H9 (cell line): ENCODE data around the gene RIMS1. TPM values are rescaled to one million over a fixed set of nuclear protein-coding genes. Genes with fewer than 3 reads are reported as not detected.

Source experiments
- DNase-seq: peaks from one replicate; pipeline ENCODE4 v3.0.0-alpha.2; 2017
- H2AFZ ChIP-seq: one replicate; pipeline ENCODE4 v1.6.1; 2013; ENCODE audit warnings: mild to moderate bottlenecking, low read length, control low read depth, moderate library complexity
- H2AK5ac ChIP-seq: 2 replicates; pipeline ENCODE4 v1.6.1; 2013; ENCODE audit warnings: low read length, control low read depth, mixed read lengths; ENCODE audit not compliant: insufficient read length
- H2BK120ac ChIP-seq: one replicate; pipeline ENCODE4 v1.6.1; 2013; ENCODE audit warnings: low read depth, mild to moderate bottlenecking, low read length, control low read depth, inconsistent platforms; ENCODE audit not compliant: poor library complexity, severe bottlenecking
- H2BK12ac ChIP-seq: 2 replicates; pipeline ENCODE4 v1.6.1; 2013; ENCODE audit warnings: low read length, control low read depth, mixed read lengths, low read depth; ENCODE audit not compliant: insufficient read length
- H2BK15ac ChIP-seq: 2 replicates; pipeline ENCODE4 v1.6.1; 2013; ENCODE audit warnings: low read depth, low read length, control low read depth
- H2BK20ac ChIP-seq: one replicate; pipeline ENCODE4 v1.6.1; 2013; ENCODE audit warnings: low read depth, mild to moderate bottlenecking, low read length, control low read depth, inconsistent platforms; ENCODE audit not compliant: poor library complexity, severe bottlenecking
- H2BK5ac ChIP-seq: 2 replicates; pipeline ENCODE4 v1.6.1; 2013; ENCODE audit warnings: low read length, control low read depth, mixed read lengths; ENCODE audit not compliant: insufficient read length
- H3K14ac ChIP-seq: 2 replicates; pipeline ENCODE4 v1.6.1; 2013; ENCODE audit warnings: low read length, control low read depth; ENCODE audit not compliant: insufficient read depth
- H3K18ac ChIP-seq: 2 replicates; pipeline ENCODE4 v1.6.1; 2013; ENCODE audit warnings: low read depth, mild to moderate bottlenecking, mixed read lengths, low read length, control low read depth; ENCODE audit not compliant: insufficient read length
- H3K23ac ChIP-seq: 2 replicates; pipeline ENCODE4 v1.6.1; 2013; ENCODE audit warnings: low read length, control low read depth, mixed read lengths, low read depth; ENCODE audit not compliant: insufficient read length
- H3K23me2 ChIP-seq: 2 replicates; pipeline ENCODE4 v1.6.1; 2013; ENCODE audit warnings: low read depth, mild to moderate bottlenecking, mixed read lengths, low read length, control low read depth; ENCODE audit not compliant: insufficient read length, poor library complexity, severe bottlenecking
- H3K27ac ChIP-seq: 2 replicates; pipeline ENCODE4 v1.5.1; 2013; ENCODE audit warnings: low read length, control low read depth, mixed read lengths, low read depth; ENCODE audit not compliant: insufficient read length
- H3K27me3 ChIP-seq: 2 replicates; pipeline ENCODE4 v1.6.1; 2013; ENCODE audit warnings: low read length, control low read depth, inconsistent platforms; ENCODE audit not compliant: insufficient read depth
- H3K4ac ChIP-seq: 2 replicates; pipeline ENCODE4 v1.6.1; 2013; ENCODE audit warnings: low read depth, mild to moderate bottlenecking, control low read depth, inconsistent platforms, low read length, moderate library complexity
- H3K4me1 ChIP-seq: 2 replicates; pipeline ENCODE4 v1.6.1; 2013; ENCODE audit warnings: low read length, control low read depth, inconsistent platforms; ENCODE audit not compliant: insufficient read depth
- H3K4me2 ChIP-seq: 2 replicates; pipeline ENCODE4 v1.6.1; 2013; ENCODE audit warnings: low read length, control low read depth, mixed read lengths; ENCODE audit not compliant: insufficient read length, insufficient read depth
- H3K56ac ChIP-seq: 2 replicates; pipeline ENCODE4 v1.6.1; 2013; ENCODE audit warnings: low read depth, mild to moderate bottlenecking, mixed read lengths, low read length, control low read depth; ENCODE audit not compliant: insufficient read length
- H3K79me1 ChIP-seq: 2 replicates; pipeline ENCODE4 v1.6.1; 2013; ENCODE audit warnings: low read depth, mild to moderate bottlenecking, moderate library complexity, low read length, control low read depth, inconsistent platforms; ENCODE audit not compliant: insufficient read depth, poor library complexity, severe bottlenecking
- H3K79me2 ChIP-seq: 2 replicates; pipeline ENCODE4 v1.6.1; 2013; ENCODE audit warnings: low read length, control low read depth, inconsistent platforms; ENCODE audit not compliant: insufficient read depth
- H3K9ac ChIP-seq: 2 replicates; pipeline ENCODE4 v1.6.1; 2013; ENCODE audit warnings: low read length, control low read depth, mixed read lengths; ENCODE audit not compliant: insufficient read length; ENCODE audit errors: extremely low read depth
- H3K9me3 ChIP-seq: one replicate; pipeline ENCODE4 v1.6.1; 2013; ENCODE audit warnings: low read depth, low read length, inconsistent platforms; ENCODE audit not compliant: control insufficient read depth
- H3T11ph ChIP-seq: one replicate; pipeline ENCODE4 v1.6.1; 2013; ENCODE audit warnings: mild to moderate bottlenecking, low read length, control low read depth, inconsistent platforms
- H4K20me1 ChIP-seq: one replicate; pipeline ENCODE4 v1.6.1; 2013; ENCODE audit not compliant: control insufficient read depth, insufficient read length, insufficient read depth
- H4K5ac ChIP-seq: 2 replicates; pipeline ENCODE4 v1.6.1; 2013; ENCODE audit warnings: low read depth, mild to moderate bottlenecking, mixed read lengths, low read length, control low read depth; ENCODE audit not compliant: insufficient read length
- H4K8ac ChIP-seq: replicated peaks from 2 replicates; pipeline ENCODE4 v1.6.1; 2013; ENCODE audit warnings: low read length, control low read depth, mixed read lengths, low read depth; ENCODE audit not compliant: insufficient read length
- H4K91ac ChIP-seq: 2 replicates; pipeline ENCODE4 v1.6.1; 2013; ENCODE audit warnings: low read depth, mild to moderate bottlenecking, moderate library complexity, mixed read lengths, low read length, control low read depth; ENCODE audit not compliant: insufficient read length
- H3K27ac Mint-ChIP-seq, 3 experiments: 2 replicates in 2 of 3; 3 replicates in 1 of 3; pipeline ENCODE4 v1.8.0; 2020 to 2021; ENCODE audit warnings: mixed read lengths in 3 of 3, mild to moderate bottlenecking in 1 of 3, moderate library complexity in 1 of 3
- H3K27me3 Mint-ChIP-seq: 2 replicates; pipeline ENCODE4 v1.8.0; 2021; ENCODE audit warnings: low read depth, mild to moderate bottlenecking, moderate library complexity, mixed read lengths
- H3K36me3 Mint-ChIP-seq, 3 experiments: 2 replicates in 2 of 3; 3 replicates in 1 of 3; pipeline ENCODE4 v1.8.0; 2020 to 2021; ENCODE audit warnings: low read depth in 3 of 3, mixed read lengths in 3 of 3; ENCODE audit not compliant: insufficient read depth in 1 of 3
- H3K4me1 Mint-ChIP-seq, 2 experiments: 2 replicates each; pipeline ENCODE4 v1.8.0; 2020; ENCODE audit warnings: mixed read lengths in 2 of 2
- H3K4me3 Mint-ChIP-seq, 2 experiments: 2 replicates in 1 of 2; 3 replicates in 1 of 2; pipeline ENCODE4 v1.8.0; 2020 to 2021; ENCODE audit warnings: mild to moderate bottlenecking in 2 of 2, mixed read lengths in 2 of 2, moderate library complexity in 1 of 2
- H3K9me3 Mint-ChIP-seq, 2 experiments: 2 replicates in 1 of 2; 3 replicates in 1 of 2; pipeline ENCODE4 v1.8.0; 2020; ENCODE audit warnings: mild to moderate bottlenecking in 2 of 2, mixed read lengths in 2 of 2, moderate library complexity in 1 of 2
- WGBS: extraction: QIAGEN DNeasy Blood & Tissue Kit; methylation state at CpG from one replicate; pipeline ENCODE4 v1.1.7; 2013; ENCODE audit warnings: missing lambda C conversion rate, low lambda C conversion rate, mixed read lengths; ENCODE audit not compliant: insufficient read length; ENCODE audit errors: extremely low coverage; 5-methylcytosine and 5-hydroxymethylcytosine counted together
- total RNA-seq: library from RNA; stranded (reverse); gene quantifications from 2 replicates; pipeline ENCODE4 v1.2.1, GENCODE V29; 2021
- TF ChIP-seq, protein P1 (sequence below): fragments of 200-600 bp; sonication (generic); conservative IDR thresholded peaks from 3 replicates; pipeline ENCODE4 v1.8.0; 2021; ENCODE audit warnings: antibody characterized with exemption, mild to moderate bottlenecking

The RIMS1 gene
- total RNA-seq, 1 experiment from 2014 or later: 0.83 TPM

DNA sequence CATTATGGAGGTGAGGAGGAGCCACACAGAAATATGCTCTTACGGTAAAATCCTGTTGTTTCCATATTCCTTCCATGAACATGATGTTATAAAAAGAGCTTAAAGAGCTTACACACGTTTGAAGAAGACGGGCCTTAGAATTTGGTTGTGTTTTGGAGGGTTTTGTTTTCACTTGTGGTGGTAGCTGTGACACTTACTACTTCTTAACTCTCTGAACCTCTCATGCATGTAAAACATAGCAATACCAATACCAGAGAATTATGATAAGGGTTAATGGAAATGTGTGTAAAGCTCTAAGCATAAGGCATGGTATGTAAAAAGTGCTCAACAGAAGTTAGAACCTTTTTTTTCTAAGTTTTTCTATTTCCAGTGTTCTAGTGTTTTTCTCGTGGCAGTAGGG lies 479.4 kb downstream of the RIMS1 start:
- Mint-ChIP-seq H3K4me1 (peaks cover 2 to 3% of the 10 kb centered on the region in 2 experiments; a peak in 1 of 4 replicates), H3K27me3 (peaks cover 1% of the 10 kb centered on the region; the same call in 1 of the 2 replicates)

More for the DNA sequence above, 479.4 kb downstream of the RIMS1 start:
- Histone ChIP-seq H2BK12ac (no peak overlapping the region), H3K27ac (no peak overlapping the region), H4K8ac (no peak overlapping the region), H3K79me1 (no peaks in the 10 kb centered on the region), H3T11ph (no peak overlapping the region), H2BK120ac (no peak overlapping the region), H3K18ac (no peak overlapping the region), H3K27me3 (no peaks in the 10 kb centered on the region), H3K56ac (no peak overlapping the region), H4K5ac (no peak overlapping the region), H2AFZ (no peak overlapping the region), H3K23ac (no peak overlapping the region), H2BK5ac (no peak overlapping the region), H3K4me2 (no peak overlapping the region), H2BK15ac (no peak overlapping the region), H2AK5ac (no peak overlapping the region), H4K20me1 (no peaks in the 10 kb centered on the region), H2BK20ac (no peak overlapping the region), H3K4me1 (no peaks in the 10 kb centered on the region), H4K91ac (no peak overlapping the region), H3K79me2 (no peaks in the 10 kb centered on the region), H3K14ac (no peak overlapping the region), H3K23me2 (no peaks in the 10 kb centered on the region), H3K9me3 (no peaks in the 10 kb centered on the region), H3K4ac (no peak overlapping the region), H3K9ac (no peak overlapping the region)
- no CpG with 5 or more reads among the region's 4 CpGs for WGBS
- no peak overlapping the region for H3K27ac Mint-ChIP-seq
- DNase-seq: no peak
- no peak overlapping the region for H3K4me3 Mint-ChIP-seq
- H3K36me3 Mint-ChIP-seq: no peaks in the 10 kb centered on the region
- no peaks in the 10 kb centered on the region for H3K9me3 Mint-ChIP-seq
- TF ChIP-seq, protein P1, sequence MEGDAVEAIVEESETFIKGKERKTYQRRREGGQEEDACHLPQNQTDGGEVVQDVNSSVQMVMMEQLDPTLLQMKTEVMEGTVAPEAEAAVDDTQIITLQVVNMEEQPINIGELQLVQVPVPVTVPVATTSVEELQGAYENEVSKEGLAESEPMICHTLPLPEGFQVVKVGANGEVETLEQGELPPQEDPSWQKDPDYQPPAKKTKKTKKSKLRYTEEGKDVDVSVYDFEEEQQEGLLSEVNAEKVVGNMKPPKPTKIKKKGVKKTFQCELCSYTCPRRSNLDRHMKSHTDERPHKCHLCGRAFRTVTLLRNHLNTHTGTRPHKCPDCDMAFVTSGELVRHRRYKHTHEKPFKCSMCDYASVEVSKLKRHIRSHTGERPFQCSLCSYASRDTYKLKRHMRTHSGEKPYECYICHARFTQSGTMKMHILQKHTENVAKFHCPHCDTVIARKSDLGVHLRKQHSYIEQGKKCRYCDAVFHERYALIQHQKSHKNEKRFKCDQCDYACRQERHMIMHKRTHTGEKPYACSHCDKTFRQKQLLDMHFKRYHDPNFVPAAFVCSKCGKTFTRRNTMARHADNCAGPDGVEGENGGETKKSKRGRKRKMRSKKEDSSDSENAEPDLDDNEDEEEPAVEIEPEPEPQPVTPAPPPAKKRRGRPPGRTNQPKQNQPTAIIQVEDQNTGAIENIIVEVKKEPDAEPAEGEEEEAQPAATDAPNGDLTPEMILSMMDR: no peak
